Thoracic aorta (tissue), 2 donors: ENCODE data around the gene LRP8. TPM values are rescaled to one million over a fixed set of nuclear protein-coding genes. Genes with fewer than 3 reads are reported as not detected.
A peak's percentile ranks its signal among the peaks of the same experiment; 100 is the strongest.

Source experiments
- ATAC-seq: fragments of 150-250 bp; one replicate; pipeline ENCODE4 v1.8.0; 2017; ENCODE audit warnings: low read depth; ENCODE audit not compliant: insufficient number of reproducible peaks, low FRiP score
- DNase-seq: peaks from one replicate; pipeline ENCODE4 v3.0.0-alpha.2; 2020; ENCODE audit warnings: low spot score
- H3K27ac ChIP-seq, 2 donors: fragments of 200-600 bp; sonication (generic); 1 replicate in 1 of 2; 2 replicates in 1 of 2; pipeline ENCODE4 v1.5.1; 2016; ENCODE audit warnings: mild to moderate bottlenecking in 2 of 2, moderate library complexity in 2 of 2
- H3K27me3 ChIP-seq: fragments of 200-600 bp; sonication (generic); replicated peaks from 2 replicates; pipeline ENCODE4 v1.6.0; 2016; ENCODE audit warnings: mild to moderate bottlenecking; ENCODE audit not compliant: insufficient read depth
- H3K36me3 ChIP-seq: fragments of 200-600 bp; sonication (generic); one replicate; pipeline ENCODE4 v1.5.1; 2016
- H3K4me1 ChIP-seq, 2 donors: fragments of 200-600 bp; sonication (generic); 1 replicate in 1 of 2; 2 replicates in 1 of 2; pipeline versions ENCODE4 v1.5.1 to v1.6.0; 2016; ENCODE audit warnings: low read depth in 2 of 2, mild to moderate bottlenecking in 1 of 2; ENCODE audit not compliant: control insufficient read depth in 1 of 2
- H3K4me3 ChIP-seq: fragments of 200-600 bp; sonication (generic); 2 replicates; pipeline ENCODE4 v1.5.1; 2016; ENCODE audit warnings: mild to moderate bottlenecking
- H3K9me3 ChIP-seq: fragments of 200-600 bp; sonication (generic); 2 replicates; pipeline ENCODE4 v1.5.1; 2016
- CTCF ChIP-seq: fragments of 200-600 bp; sonication (generic); IDR thresholded peaks from one replicate; pipeline ENCODE4 v1.5.1; 2019; ENCODE audit warnings: antibody characterized with exemption
- total RNA-seq, 2 donors: library from RNA; depleted of rRNA; stranded (reverse); fragments of >200 nt; gene quantifications; one replicate each; pipeline versions ENCODE4 v1.1.0 to v1.2.3, GENCODE V29; 2016

LRP8 gene
- total RNA-seq, 2 donors from 2014 or later, result 14.1 to 24.1 TPM

GRCh38 chr1:53196017-53196484 is 131.8 kb downstream of the LRP8 start:
- Histone ChIP-seq H3K27me3 (no peaks in the 10 kb centered on the region), H3K36me3 (no peaks in the 10 kb centered on the region), H3K9me3 (no peaks in the 10 kb centered on the region), H3K4me1 (peaks cover 13 to 41% of the 10 kb centered on the region in 2 donors), H3K4me3 (peak overlapping the region; percentile 87), H3K27ac (peak overlapping the region; percentile 84 to 99)
- DNase-seq (no peak), ATAC-seq (no peak)
- no peak for TF ChIP-seq CTCF

GRCh38 chr1:53195246-53196016 is 132.4 kb downstream of the LRP8 start:
- Histone ChIP-seq H3K4me3 (peak overlapping the region; percentile 87), H3K27me3 (no peaks in the 10 kb centered on the region), H3K9me3 (no peaks in the 10 kb centered on the region), H3K27ac (peak overlapping the region; percentile 84 to 99), H3K36me3 (no peaks in the 10 kb centered on the region), H3K4me1 (peaks cover 13 to 41% of the 10 kb centered on the region in 2 donors)
- DNase-seq (no peak), ATAC-seq (no peak)
- no peak for TF ChIP-seq CTCF

Other genes with a start within 250 kb of the LRP8 start
- gene SLC1A7, start 185.4 kb downstream of the LRP8 start, total RNA-seq, result 1 to 10 TPM in 1 of 2 donors, under 1 TPM in 1; 0.42 to 3.0 TPM
- gene CPT2, start 131.2 kb downstream of the LRP8 start, total RNA-seq, result 10 to 100 TPM in 1 of 2 donors, 1 to 10 TPM in 1; 6.6 to 20.4 TPM
- 10 to 100 TPM; 46.4 to 49.6 TPM for gene CZIB, start 107.4 kb downstream of the LRP8 start, total RNA-seq
- 10 to 100 TPM in 1 of 2 donors, 1 to 10 TPM in 1; 9.5 to 21.8 TPM for gene MAGOH, start 89.6 kb downstream of the LRP8 start, total RNA-seq
- not detected for gene DMRTB1, start 131.3 kb upstream of the LRP8 start, total RNA-seq